GF-D8 (cell line): Measurements from ENCODE around the gene STK26.
"Not testable (repeated sequence)": the region's sequence is repeated elsewhere in the genome, so short reads cannot be mapped to it uniquely, and the experiment has no call there.

Source experiments
- DNase-seq: peaks from one replicate; lab custom pipeline; 2025; lab: John Stamatoyannopoulos, UW

Gene STK26

GRCh38 chrX:132022967-132023895 is at the start of gene STK26:
Gene STK26, plus strand, starts transcription at chrX:132023302. Its CDS starts 316 bp downstream, at chrX:132023618.
- DNase-seq: peak; percentile 47

GRCh38 chrX:131975851-131976250 is 47.3 kb upstream of the STK26 start:
- no peak for DNase-seq

- DNase-seq: no peak
These were observed 45.5 kb upstream of the STK26 start for GRCh38 chrX:131977619-131978018.

GRCh38 chrX:131979116-131979515 is 44.0 kb upstream of the STK26 start:
- no peak for DNase-seq

- DNase-seq: no peak
These were observed 37.5 kb upstream of the STK26 start for GRCh38 chrX:131985526-131986049.

GRCh38 chrX:131987252-131987651 is 35.9 kb upstream of the STK26 start:
- peak; percentile 81 for DNase-seq

GRCh38 chrX:131988236-131988635 is 34.9 kb upstream of the STK26 start:
- DNase-seq: no peak

GRCh38 chrX:132001127-132001526 is 22.0 kb upstream of the STK26 start:
- no peak for DNase-seq

- no peak for DNase-seq
These were observed 18.4 kb upstream of the STK26 start for GRCh38 chrX:132004728-132005127.

GRCh38 chrX:132009350-132009749 is 13.8 kb upstream of the STK26 start:
- DNase-seq: no peak

- DNase-seq: not testable (repeated sequence)
These were observed 12.9 kb upstream of the STK26 start for GRCh38 chrX:132010213-132010612.

GRCh38 chrX:132015875-132016274 is 7.2 kb upstream of the STK26 start:
- no peak for DNase-seq

- DNase-seq: no peak
These were observed 6.3 kb upstream of the STK26 start for GRCh38 chrX:132016628-132017430.

- peak; percentile 85 for DNase-seq
These were observed 5.5 kb upstream of the STK26 start for GRCh38 chrX:132017431-132018185.

- DNase-seq: no peak
These were observed 720 bp upstream of the STK26 start for GRCh38 chrX:132022198-132022966.

- DNase-seq: no peak
These were observed 839 bp downstream of the STK26 start for GRCh38 chrX:132023896-132024386.

- DNase-seq: no peak
These were observed 1.9 kb downstream of the STK26 start for GRCh38 chrX:132025041-132025440.

- DNase-seq: no peak
These were observed 7.2 kb downstream of the STK26 start for GRCh38 chrX:132030264-132030663.

GRCh38 chrX:132031867-132032266 is 8.8 kb downstream of the STK26 start:
- DNase-seq: no peak

GRCh38 chrX:132033166-132033565 is 10.1 kb downstream of the STK26 start:
- no peak for DNase-seq

GRCh38 chrX:132034648-132035047 is 11.5 kb downstream of the STK26 start:
- DNase-seq: no peak
